GM18502 (cell line): Measurements from ENCODE around the gene TSPAN14.

Source experiments
- ATAC-seq: cut with Tn5 transposase; IDR thresholded peaks from one replicate; pipeline ENCODE4 v1.9.1; 2021; ENCODE audit warnings: mild to moderate bottlenecking; ENCODE audit not compliant: unreplicated experiment, poor library complexity

The TSPAN14 gene

DNA sequence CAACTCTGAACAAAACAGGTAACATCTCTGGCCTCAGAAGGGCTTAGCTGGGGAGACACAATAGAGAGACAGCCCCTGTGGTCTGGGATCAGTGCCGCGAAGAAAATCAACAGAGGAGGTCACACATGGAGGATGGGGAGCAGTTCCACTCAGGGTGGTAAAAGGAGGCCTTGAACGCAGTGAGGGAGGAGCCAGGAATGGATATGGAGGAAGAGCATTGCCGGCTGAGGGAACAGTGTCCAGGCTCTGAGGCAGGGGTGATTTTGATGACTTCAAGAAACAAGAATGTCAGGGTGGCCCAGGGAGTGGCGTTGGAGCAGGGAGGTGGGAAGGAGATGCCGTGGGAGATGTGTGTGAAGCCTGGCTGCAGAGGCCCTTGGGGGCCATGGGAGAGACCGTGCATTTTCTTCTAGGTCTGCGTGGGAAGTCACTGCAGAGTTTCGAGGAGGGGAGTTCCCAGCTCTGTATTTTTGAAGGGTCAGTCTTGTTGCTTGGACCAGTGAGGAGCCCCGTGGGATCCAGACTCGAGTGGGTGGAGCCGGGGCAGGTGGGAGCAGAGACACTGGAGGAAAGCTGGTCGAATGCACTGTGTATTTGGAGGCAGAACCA lies 47.9 kb downstream of the TSPAN14 start:
- ATAC-seq = no peak

DNA sequence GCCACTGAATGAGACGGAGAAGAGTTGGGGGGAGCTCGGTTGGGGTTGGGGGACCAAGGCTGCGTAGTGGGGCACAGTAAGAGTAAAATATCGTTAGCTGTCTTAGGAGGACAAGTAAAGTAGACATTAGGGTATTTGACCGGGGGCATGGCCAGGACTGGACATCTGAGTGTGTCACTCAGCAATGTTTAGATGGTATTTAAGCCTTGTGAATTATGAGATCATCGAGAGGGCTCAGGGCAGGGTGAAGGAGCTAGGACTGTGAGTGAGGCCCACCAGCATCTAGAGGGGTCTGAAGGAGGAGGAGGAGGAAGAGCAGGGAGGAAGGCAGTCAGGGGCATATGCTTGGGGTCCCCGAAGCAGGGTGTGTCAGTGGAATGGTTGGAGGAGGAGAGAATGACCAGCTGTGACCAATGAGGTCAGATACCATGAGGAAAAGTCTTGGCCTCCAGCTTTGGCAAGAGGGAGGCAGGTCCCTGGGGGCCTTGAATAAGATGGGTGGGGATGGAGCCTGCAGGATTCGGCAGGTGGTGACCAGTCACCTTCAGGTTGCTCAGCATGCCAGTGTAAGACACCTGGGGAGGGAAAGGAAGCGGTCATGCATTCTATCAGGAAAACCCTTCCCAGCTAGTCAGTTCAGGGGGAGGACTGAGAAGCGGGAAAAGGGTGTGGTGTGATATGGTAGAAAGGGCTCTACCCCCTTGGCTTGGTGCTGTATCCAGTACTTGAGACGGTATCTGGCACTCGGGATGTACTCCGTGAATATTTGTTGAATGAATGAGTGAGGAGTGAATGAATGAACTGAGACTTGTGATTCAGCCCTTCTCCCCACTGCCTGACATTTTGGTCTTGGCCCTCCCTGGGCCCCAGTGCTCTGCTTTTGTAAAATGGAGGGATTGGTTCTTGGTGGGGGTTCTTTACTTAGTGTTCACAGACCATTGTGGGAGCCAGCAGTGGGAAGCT lies 48.8 kb downstream of the TSPAN14 start:
- ATAC-seq = no peak

DNA sequence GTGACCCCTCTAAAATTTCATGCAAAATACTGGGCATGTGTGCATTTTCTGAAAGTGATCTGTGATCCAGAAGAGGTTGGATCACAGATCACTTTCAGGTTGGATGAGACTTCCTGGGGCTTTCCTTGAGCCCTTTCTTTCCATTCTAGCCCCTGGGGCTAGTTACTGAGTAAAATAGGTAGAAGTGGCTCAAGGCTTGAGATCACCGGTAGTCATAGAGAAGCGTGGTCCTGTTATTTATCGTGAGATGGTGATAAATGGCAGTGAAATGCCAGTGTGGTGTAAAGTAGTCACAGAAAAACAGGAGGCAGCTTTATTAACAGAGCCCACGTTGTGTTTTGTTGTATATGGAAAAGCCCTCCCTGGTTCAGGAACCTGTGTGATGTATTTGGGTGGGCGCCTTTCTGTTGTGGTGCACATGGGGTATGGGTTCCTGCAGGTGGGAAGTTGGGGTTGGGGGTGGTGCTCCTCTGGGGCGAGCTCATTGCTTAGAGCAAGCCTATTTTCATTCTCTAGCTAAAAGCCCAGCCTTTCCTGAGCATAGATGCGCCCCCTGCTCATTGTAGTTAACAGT lies 49.6 kb downstream of the TSPAN14 start:
- no peak for ATAC-seq

DNA sequence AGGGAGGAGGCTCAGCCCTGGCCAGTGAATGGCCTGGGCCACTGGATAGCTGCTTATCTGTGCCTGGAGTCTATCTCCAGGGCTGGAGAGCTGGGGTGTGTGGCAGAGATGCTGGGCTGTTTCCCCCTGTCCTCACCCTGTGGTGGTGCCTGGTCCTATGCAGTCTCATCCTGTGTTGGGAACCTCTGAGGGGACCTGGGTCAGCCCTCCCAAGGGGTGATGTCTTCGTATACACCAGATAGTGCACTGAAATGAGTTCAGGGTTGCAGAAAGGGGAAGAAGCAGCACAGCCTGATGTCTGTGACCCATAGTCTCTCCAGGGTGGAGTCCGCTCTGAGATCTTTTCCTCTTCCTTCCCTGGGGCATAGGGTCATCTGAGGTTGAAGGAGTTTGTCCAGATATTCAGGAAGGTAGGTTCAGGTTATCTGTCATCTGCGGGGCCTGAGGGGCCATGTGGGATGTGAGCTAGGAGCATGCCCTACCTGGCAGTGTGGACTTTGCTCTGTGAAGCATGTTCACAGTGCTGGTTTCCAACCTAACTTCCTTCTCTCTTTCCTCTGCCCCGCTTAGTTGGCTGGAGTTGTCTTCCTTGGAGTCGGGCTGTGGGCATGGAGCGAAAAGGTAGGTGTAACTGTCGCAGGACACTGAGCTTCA lies 50.2 kb downstream of the TSPAN14 start:
- no peak for ATAC-seq

DNA sequence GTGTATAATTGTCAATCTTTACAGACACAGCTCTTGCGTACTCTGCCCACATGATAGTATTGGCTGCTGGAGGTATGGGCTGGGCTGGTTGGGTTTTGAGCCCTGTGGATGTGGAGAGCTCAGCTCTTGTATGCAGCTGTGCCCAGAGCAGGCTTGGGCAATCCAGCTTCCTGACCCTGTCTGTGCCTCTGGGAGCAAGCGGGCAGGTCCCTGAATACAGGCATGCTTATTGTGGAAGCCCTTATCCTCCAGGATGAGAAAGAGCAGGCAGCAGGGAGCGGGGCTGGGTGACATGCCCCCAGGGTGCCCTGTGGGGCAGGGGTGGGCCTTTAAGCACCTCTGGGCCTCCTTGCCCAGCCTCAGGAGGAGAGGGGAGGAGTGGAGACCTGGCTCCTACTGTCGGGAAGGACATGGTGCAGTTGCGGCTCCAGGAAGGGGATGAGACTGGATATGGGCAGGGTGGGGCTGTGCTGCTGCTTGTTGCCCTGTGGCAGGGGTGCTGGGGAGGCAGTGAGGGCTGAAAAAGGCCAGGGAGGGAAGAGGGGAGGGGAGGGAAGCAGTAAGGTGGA lies 50.9 kb downstream of the TSPAN14 start:
- no peak for ATAC-seq

DNA sequence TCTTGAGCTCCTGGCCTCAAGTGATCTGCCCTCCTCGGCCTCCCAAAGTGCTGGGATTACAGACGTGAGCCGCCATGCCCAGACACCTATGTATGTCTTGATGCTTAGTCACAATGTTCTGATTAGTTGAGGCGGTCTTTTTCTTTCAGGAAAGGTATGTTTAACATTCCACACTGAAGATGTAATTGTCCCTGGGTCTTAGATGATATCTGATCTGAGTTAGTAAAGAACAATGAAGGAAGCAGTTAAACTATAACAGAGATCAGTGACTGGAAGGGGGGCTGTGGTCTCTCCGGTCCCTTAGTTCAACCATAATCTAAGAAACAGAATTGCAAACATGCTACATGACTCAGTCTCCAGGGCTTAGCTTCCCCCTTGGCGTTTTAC lies 52.1 kb downstream of the TSPAN14 start:
- ATAC-seq = no peak

DNA sequence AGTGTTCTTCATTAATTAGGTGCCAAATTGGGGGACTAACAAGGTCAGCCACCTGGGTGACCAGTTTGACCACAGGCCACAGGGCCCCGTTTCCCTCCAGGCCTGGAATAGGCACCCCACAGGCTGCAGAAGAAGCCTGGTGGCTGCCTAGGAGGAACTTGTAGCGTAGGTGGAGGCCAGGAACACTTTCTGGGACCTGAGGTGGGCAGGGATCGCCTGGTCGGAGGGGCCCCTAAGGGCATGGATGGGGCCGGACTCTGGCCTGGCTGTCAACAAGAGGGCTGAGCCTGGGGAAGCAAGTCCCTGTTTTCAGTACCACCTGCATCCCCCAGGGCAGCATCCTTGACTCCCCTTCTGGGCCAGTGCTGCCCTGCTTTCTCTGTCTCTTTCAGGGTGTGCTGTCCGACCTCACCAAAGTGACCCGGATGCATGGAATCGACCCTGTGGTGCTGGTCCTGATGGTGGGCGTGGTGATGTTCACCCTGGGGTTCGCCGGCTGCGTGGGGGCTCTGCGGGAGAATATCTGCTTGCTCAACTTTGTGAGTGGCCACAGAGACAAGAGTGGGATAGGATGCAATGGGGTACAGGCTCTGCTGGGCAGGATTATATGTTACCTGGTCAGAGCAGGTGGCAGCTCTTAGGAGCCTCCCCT lies 52.9 kb downstream of the TSPAN14 start:
- ATAC-seq = no peak

DNA sequence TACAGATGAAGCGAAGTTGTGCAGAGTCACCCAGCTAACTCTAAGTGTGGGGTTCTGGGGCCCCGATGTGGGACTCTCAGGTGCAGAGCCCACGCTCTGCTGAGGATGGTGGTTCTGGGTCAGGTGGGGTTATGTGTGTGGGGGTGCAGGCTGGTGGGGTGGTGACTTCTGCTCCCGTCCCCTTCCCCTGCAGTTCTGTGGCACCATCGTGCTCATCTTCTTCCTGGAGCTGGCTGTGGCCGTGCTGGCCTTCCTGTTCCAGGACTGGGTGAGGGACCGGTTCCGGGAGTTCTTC lies 54.9 kb downstream of the TSPAN14 start:
- ATAC-seq = no peak

DNA sequence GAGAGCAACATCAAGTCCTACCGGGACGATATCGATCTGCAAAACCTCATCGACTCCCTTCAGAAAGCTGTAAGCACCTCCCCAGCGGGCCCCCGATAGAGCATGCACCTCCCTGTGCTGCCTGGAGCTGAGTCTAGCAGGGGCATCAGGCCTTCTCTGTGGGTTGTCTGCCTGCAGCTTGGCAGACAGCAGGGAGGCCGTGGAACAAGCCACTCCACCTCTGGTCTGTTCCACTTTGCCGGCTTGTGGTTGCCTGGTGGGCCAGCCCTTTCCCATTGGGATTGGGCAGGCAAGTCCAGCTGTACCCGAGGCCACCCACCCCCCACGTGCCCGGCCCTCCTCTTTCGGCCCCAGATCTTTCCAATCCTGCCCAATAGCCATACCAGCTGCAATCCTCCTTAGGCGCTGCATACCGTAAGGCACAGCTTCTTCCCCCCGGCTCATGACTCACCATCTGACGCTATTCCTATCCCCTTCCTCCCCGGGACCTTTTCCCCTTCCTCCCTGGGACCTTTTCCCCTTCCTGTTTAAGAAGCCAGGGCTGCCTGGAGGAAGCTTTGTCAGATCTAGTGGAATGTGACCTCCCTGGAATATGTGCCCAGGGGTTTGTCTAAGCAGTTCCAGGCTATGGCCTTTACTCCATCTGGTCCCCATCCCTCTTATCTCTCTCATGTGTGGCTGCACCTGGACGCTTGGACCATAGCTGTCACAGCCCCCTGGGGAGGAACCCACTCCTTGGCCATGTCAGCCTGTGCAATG lies 55.5 kb downstream of the TSPAN14 start:
- ATAC-seq = no peak

DNA sequence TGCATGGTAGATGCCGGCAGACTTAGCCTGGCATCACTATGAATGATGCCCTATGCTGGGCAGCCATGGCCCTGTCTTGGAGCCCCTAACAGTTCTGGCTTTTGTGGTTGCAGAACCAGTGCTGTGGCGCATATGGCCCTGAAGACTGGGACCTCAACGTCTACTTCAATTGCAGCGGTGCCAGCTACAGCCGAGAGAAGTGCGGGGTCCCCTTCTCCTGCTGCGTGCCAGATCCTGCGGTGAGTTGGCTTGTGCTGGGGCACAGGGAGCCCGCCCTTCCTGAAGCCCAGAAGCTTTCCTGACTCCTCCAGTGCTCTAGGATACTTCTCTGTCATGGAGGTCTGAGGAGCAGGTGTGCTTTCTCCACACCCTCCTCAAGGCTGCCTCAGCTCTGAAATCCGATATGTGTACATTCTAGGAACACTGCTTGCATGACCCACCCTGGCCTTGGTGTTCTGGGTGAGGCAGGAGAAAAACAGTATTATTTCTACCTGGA lies 58.0 kb downstream of the TSPAN14 start:
- ATAC-seq = no peak

DNA sequence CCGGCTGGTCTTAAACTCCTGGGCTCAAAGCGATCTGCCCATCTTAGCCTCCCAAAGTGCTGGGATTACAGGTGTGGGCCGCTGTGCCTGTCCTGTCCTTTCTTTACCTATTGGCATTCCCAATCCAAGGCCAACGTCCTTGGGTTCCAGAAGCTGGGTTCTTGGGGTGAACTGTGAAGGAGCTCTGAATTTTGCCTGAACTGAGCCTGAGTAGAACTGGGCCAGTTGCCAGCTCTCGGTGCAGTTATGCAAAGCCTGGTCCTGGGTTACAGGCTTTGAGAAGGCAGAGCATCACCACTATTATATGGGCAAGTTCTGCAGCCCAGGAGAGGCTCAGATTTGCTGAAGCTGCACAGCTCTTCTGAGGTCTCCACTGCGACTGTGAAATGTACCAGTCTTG lies 59.0 kb downstream of the TSPAN14 start:
- no peak for ATAC-seq

DNA sequence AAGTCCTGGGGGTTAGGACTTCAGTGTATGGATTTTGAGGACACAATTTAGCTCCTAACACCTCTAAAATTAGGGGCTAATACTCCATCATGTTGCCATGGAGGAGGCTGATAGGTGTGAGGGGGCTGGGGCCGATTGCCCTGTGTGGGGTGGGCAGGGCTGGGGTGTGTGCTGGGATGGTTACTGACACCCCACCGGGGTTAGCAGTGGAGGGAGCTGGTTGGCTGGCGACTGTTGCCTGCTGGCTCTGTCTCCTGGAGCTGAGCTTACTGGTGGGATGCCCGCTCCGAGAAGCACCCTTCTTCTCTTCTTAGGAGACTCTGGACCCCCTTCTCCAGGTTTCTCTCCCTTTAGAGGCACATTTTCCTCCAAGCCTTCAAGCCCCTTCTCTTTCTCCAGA lies 61.4 kb downstream of the TSPAN14 start:
- no peak for ATAC-seq

DNA sequence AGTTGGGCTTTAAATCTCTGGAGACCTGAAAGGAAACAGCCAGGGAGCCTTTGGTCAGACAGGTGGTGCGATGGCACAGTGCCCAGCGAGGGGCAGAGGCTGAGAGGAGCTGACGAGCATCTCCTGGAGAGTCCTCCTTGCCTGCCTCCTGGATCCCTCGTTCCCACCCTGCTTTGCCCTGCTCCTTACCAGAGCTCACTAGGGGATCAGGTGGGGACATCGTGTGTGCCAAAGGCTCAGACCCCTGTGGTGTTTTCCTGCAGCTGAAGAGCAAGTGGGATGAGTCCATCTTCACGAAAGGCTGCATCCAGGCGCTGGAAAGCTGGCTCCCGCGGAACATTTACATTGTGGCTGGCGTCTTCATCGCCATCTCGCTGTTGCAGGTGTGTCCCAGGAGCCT lies 61.8 kb downstream of the TSPAN14 start:
- ATAC-seq = no peak

DNA sequence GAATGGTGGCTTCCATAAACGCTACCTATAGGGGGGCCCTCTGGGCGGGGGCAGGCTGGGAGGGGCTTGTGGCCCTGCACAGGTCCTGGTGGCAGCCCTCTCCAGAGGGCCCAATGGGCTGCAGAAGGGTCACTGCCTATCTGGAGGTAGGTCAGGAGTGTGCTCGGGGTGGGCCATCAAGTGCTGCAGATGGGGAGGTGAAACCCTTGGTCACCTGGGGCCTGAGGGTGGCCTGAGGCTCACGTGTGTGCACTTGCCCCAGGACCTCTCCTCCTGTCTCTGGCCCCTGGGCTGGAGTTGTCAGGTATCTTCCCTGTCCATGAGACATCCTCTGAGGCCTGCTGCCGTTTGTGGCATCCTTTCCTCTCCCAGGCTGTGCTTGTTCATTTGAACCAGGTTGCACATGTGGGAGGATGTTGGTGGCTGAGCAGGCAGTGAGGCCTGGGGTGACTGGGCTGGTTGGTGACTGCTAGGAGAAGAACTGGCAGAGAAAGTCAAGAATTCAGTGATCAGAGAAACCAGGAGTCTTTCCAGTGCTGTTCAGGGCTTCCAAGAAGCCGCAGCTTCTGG lies 62.5 kb downstream of the TSPAN14 start:
- ATAC-seq = no peak

DNA sequence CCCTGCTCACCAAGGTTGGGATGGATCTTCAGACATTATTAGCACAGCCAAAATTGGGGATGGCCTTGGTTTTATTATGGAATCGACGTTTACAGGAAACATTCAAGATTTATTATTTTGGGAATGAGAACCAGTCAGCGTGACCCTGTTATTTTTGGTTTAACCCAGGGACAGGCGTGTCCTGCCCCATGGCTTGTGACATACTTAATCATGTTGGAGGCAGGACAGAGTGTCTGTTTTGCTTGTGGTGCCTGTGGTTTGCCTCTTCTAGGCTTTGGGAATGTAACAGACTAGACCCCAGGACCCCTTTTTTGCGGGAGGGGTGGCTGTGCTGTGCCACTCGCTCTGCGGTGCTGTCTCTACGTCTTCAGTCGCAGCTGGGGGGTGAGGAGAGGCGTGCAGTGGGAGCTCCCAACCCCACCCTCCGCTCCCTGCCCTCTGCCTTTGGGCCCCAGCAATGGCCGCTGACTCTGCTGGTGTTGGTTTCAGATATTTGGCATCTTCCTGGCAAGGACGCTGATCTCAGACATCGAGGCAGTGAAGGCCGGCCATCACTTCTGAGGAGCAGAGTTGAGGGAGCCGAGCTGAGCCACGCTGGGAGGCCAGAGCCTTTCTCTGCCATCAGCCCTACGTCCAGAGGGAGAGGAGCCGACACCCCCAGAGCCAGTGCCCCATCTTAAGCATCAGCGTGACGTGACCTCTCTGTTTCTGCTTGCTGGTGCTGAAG lies 63.5 kb downstream of the TSPAN14 start:
- no peak for ATAC-seq

DNA sequence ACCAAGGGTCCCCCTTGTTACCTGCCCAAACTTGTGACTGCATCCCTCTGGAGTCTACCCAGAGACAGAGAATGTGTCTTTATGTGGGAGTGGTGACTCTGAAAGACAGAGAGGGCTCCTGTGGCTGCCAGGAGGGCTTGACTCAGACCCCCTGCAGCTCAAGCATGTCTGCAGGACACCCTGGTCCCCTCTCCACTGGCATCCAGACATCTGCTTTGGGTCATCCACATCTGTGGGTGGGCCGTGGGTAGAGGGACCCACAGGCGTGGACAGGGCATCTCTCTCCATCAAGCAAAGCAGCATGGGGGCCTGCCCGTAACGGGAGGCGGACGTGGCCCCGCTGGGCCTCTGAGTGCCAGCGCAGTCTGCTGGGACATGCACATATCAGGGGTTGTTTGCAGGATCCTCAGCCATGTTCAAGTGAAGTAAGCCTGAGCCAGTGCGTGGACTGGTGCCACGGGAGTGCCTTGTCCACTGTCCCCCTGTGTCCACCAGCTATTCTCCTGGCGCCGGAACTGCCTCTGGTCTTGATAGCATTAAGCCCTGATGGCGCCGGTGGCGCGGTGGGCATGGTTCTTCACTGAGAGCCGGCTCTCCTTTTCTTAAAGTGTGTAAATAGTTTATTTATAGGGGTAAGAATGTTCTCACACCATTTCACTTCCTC lies 64.2 kb downstream of the TSPAN14 start:
- ATAC-seq = no peak

DNA sequence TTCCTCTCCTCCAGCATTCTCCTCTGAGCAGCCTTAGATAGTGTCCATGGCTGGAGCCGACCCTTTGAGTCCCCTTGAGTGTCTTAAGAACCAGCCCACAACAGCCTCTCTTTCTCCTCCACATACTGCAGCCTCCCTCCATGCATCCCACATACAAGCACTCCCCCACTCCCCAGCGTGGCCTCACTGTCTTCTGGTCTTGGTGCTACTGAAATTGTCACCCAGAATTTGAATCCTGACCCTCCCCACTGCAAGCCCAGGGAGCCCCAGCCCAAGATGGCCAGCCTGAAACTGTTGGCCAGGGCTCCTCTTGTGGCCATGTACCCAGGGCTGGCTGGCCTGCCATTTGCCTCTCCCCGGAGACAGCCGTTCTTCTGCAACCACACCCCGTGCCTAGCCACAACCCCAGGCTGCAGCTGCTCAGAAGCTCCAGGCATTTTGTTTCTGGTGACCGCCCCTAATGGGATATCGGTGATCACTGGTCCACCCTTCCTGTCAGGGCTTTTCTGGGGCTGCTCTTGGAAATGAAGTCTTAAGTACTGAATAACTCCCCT lies 64.8 kb downstream of the TSPAN14 start:
- no peak for ATAC-seq
